SK-N-DZ (cell line): ENCODE results near the gene KCNS1. TPM values are rescaled to one million over a fixed set of nuclear protein-coding genes. Genes with fewer than 3 reads are reported as not detected.
"Not testable (repeated sequence)": the region's sequence is repeated elsewhere in the genome, so short reads cannot be mapped to it uniquely, and the experiment has no call there.

Source experiments
- DNase-seq: peaks from one replicate; pipeline ENCODE4 v3.0.0-alpha.2; 2015; ENCODE audit warnings: low spot score
- polyA plus RNA-seq, 2 experiments: library from polyadenylated mRNA; depleted of rRNA; stranded (reverse); fragments of >200 nt; gene quantifications; 2 replicates each; pipeline ENCODE4 v1.2.3, GENCODE V29; 2014

KCNS1 gene, protein sequence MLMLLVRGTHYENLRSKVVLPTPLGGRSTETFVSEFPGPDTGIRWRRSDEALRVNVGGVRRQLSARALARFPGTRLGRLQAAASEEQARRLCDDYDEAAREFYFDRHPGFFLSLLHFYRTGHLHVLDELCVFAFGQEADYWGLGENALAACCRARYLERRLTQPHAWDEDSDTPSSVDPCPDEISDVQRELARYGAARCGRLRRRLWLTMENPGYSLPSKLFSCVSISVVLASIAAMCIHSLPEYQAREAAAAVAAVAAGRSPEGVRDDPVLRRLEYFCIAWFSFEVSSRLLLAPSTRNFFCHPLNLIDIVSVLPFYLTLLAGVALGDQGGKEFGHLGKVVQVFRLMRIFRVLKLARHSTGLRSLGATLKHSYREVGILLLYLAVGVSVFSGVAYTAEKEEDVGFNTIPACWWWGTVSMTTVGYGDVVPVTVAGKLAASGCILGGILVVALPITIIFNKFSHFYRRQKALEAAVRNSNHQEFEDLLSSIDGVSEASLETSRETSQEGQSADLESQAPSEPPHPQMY
- 0.05 TPM in 1 of 2 replicates, not detected in the other for polyA plus RNA-seq (2014; cell fraction: cytosol; rRNA removed)
- polyA plus RNA-seq (2014; cell fraction: nucleus; rRNA removed), result 0.04 TPM in 1 of 2 replicates, not detected in the other

GRCh38 chr20:45100563-45101245 is at the start of gene KCNS1:
KCNS1 (minus strand) TSS chr20:45101127; CDS start chr20:45099236, 1,891 bp downstream.
- peak; percentile 43 for DNase-seq

DNA sequence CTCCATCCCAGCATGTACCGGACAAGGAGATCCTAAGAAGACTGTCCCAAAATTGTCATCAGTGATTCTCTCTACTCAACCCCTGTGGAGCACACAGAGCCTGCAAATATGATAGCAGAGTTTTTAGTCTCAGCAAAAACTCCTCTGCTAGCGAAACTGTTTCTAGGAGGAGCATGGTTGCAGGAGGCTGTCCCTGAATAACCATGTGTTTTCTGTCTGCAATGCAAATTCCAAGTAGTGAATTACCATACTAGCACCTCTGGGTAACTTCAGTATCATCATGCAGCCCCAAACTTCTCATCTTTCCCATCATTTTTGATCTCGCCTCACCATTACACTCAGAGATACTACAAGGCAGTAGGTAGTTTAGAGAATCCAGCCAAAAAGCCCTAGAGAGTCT is 48.1 kb upstream of the KCNS1 start:
- DNase-seq, result no peak

- DNase-seq, result no peak
Measured at GRCh38 chr20:45140836-45141235, 39.9 kb upstream of the KCNS1 start.

DNA sequence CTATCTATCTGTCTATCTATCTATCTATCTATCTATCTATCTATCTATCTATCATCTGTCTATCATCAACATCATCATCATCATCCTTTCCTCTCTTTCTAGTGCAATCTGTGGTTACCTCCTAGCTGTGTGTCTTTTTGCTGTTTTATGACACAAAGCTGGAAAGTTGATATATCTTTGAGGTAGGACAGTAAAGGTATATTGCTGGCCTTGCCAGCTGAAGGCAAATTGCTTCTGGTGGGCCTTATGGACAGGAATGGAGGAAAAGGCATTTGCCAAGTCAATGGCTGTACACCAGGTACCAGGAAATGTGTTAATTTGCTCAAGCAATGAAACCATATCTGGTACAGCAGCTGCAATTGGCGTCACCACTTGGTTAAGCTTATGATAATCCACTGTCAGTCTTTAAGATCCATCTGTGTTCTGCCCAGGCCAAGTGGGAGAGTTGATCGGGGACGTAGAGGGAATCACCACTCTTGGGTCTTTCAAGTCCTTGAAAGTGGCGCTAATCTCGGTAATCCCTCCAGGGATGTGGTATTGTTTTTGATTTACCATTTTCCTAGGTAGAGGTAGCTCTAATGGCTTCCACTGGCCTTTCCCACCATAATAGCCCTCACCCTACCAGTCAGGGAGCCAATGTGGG is 38.9 kb upstream of the KCNS1 start:
- not testable (repeated sequence) for DNase-seq

DNA sequence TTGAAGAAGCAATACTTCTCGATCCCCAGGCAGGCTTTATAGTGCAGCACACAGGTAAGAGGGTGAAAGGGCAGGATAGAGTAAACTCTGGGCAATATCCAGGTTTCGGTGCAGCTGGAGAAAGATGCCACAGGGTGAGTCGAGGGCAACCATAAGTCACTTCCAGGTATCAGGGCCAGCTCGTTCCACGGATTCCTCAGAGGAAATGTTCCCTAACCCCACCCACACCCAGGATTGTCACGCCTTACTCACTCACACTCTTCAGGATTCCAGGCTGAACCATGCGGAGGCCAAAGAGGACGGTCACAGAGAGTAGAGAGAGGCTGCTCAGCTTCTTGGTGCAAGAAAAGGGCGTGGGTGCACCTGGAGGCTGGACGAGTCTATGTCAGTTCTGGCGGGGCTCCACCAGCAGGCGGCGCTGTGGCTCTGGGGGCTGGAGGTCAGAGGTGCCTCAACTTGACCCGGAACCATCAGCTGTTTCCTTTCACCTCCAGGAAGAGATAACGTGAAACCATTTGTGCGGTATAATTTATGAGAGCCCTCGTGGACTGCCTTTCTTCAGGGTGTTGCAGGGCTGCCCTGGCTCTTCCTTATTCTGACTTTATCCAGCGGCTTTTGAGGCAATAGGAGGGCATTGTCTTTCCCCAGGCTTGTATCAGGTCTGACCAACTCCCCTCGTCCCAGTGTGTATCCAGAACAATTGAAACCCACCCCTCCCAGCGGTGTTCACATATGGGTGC is 37.8 kb upstream of the KCNS1 start:
- peak; percentile 27 for DNase-seq

DNA sequence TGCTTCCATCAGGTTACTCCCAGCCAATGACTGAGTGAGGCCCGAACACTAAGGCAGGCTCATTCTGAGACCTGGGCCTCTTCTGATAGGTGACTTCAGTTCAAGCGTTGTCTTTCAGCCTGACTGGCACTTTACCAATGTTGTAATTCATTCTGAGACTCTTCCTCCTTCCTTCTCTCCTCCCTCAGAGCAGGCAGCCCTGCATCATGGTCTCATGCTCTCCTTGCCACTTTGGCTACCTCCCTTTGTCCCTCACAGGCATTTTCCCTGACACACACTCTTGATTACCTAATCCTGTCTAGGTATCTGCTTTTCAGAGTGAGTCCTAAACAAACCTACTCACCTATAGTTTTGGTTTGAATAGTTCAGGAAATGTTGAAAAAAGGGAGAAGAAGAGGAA is 36.0 kb upstream of the KCNS1 start:
- DNase-seq, result no peak

GRCh38 chr20:45128099-45128498 is 27.2 kb upstream of the KCNS1 start:
- no peak for DNase-seq

DNA sequence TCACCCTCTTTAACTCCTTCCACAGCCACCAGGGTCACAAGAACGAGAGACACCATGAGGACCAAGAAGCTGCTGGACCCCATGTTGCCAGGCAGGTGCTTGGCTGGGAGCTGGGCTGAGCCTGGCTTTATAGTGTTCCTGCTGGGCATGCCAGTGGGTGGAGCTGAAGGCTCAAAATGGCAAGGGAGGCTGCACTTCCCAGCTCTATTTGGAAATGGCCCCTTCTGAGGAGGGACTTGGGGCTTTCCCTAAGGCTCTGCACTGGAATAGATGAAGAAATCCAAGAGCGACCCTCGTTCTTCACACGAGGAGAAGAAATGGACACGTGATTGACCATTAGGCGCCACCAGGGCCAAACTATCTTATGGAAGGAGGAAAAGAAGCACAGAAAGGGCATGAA is 23.4 kb upstream of the KCNS1 start, which contains the start of gene WFDC12:
WFDC12 (minus strand) TSS at position 101 of the 400 bp plus-strand sequence; CDS start at position 83, 18 bp downstream.
- DNase-seq, result no peak

GRCh38 chr20:45121388-45121787 is 20.5 kb upstream of the KCNS1 start:
- DNase-seq, result no peak

GRCh38 chr20:45119556-45120266 is 18.8 kb upstream of the KCNS1 start:
- no peak for DNase-seq

DNA sequence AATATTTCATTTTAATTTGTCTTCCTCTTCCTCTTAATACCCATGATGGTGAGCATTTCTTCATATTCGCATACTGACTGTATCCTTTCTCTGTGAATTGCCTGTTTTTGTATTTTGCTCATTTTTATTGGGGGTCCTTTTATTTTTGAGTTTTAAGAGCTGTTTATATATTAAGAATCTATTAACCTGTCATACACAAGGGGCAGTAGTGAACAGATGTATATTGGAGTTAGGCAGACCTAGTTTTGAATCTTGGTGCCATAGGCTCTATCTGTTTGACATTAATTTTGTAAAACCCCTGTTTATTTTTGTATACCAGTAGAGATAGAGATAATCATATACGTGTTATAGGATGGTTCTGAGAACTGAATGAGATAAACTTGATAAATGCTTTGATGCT is 17.1 kb upstream of the KCNS1 start:
- DNase-seq, result no peak

GRCh38 chr20:45117581-45117980 is 16.7 kb upstream of the KCNS1 start:
- DNase-seq, result no peak

- no peak for DNase-seq
Measured at GRCh38 chr20:45115829-45116228, 14.9 kb upstream of the KCNS1 start.

DNA sequence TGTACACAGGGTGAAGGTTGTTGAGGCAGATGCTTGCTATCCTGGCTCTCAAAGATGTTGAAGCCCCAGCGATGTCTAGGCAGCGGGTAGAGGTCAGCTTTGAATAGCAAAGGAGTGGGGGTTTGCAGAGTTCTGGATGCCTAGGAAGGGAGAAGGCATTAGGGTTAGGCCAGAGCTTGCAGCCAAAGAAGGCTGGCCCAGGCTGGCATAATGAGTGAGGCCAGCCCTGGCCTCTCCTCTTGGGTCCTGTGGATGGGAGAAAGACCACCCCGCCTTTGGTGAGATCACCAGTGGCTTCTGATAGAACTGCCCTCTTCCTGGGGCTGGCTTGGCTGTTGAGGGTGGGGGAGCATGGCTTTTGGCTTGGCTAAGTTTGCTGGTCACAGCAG is 14.5 kb upstream of the KCNS1 start:
- no peak for DNase-seq

GRCh38 chr20:45114465-45115385 is 13.8 kb upstream of the KCNS1 start, which contains the start of gene WFDC5:
WFDC5 (minus strand) TSS chr20:45115174; CDS start chr20:45115083, 91 bp downstream.
- no peak for DNase-seq

GRCh38 chr20:45113865-45114264 is 12.9 kb upstream of the KCNS1 start:
- no peak for DNase-seq

DNA sequence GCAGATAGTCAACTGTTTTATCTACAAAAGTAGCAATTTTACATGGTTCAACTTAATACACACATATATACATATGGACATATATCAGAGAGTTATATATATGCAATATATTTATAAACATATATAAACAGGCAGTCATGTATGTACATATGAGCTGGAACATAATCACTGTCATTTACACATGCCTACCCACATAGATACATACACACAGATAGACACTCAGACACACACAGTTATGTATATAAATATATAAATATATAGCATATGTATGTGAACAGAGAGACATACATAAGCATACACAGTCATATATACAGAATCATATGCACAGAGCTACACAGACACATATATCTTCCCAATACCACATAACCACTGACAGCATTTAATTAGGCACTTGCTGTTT is 11.8 kb upstream of the KCNS1 start:
- DNase-seq, result no peak

DNA sequence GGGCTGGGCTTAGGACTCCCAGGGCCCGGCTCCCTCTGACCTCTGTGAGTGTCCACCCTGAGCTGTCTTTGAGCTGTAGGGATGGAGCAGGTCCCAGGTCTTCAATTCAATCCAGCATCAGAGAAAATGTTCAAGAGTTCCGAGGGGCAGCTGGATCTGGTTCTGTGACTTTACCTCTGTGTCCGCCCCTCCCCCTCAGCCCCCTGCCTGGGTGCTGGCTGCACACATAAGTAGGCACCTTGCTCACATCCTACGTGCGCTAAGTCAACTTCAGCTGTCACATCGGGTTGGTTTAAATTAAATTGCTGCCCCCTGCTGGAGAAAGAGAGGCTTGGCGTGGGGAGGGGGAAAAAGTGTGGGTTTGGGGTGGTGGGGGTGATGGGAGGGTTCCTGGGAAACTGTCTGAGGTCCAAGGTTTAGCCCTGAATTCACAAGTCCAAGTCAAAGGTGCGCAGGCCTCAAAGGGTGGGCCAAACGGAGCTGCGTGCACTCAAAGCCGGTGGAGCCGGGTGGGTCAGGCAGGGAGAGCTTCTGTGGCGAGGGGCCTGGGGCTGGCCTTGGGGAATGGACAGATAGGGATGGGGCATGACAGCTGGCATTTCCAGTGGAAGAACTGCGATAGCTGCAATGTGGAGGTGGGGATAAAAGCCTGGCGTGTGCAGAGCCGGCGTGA is 11.0 kb upstream of the KCNS1 start:
- peak; percentile 35 for DNase-seq

- DNase-seq, result no peak
Measured at GRCh38 chr20:45111285-45111684, 10.4 kb upstream of the KCNS1 start.
